ENCODE data around the gene OR8D2.
"Not testable (repeated sequence)": the region's sequence is repeated elsewhere in the genome, so short reads cannot be mapped to it uniquely, and the experiment has no call there.

The OR8D2 gene

DNA sequence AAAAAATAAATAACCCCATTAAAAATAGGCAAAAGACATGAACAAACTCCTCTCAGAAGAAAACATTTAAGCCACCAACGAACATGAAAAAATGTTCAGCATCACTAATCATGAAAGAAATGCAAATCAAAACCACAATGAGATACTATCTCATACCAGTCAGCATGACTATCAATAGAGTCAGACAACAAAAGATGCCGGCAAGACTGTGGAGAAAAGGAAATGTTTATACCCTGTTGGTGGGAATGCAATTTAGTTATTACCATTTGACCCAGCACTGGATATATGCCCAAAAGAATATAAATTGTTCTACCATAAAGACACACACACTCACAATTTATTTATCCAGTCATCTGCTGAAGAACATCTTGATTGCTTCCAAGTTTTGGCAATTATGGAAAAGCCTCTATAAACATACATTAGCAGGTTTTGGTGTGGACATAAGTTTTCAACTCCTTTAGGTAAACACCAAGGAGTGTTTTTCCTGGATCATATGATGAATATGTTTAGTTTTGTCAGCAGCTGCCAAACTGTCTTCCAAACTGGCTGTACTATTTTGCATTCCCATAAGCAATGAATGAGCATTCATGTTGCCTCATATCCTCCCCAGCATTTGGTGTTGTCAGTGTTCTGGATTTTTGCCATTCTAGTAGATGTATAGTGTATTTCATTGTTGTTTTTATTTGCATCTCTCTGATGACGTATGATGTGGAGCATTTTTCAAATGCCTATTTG is 34.2 kb downstream of the OR8D2 start:
- no peak for DNase-seq

DNA sequence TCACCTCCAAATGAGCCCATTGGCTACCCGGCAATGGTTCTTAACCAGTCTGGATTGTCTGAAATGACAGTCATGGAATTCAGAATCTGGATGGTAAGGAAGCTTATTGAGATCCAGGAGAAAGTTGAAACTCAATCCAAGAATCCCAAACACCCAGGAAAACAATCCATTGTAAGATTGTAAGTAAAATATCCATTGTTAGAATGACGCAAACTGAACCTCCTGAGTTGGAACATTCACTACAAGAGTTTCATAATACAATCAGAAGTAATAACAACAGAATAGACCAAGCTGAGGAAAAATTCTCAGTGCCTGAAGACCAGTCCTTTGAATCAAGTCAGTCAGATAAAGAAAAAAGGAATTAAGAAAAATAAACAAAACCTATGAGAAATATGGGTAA is 41.7 kb downstream of the OR8D2 start:
- DNase-seq, result no peak

DNA sequence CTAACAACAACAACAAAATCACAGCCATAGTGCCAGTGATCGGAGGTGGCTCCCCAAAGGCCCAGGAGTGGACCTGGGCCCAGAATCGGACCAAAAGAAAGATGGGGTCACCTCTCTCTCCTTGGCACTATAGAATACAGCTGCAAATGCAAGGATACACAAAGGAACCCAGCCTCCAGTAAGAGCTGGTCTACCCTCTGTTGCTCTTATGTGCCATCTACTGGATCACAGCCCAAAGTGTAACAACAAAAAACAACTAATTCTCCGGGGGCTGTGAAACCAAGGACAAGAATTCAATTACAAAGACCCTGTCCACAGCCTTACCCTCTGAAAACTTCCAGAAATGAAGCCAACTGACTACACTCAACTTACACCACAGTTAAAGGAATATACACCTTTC is 42.2 kb downstream of the OR8D2 start:
- DNase-seq, result peak; percentile 17

DNA sequence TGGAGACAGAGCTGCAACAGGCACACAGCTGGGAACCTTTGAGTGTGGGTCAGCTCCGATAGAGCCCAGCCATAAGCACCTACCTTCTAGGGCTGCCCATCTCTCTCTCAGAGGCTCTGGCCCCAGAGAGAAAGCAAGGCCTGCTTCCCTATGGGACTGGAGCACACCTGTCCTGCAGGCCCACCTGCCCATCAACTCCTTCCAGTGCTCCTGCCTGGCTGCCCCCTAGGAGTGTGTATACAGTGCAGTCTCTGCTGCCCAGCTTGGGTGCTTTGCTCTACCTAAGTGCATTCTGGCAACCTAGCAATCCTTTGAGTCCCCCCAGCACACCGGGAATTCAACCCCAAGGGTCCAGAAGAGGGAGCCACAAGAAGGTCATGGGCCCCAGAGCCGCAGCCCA is 42.8 kb downstream of the OR8D2 start:
- no peak for DNase-seq

DNA sequence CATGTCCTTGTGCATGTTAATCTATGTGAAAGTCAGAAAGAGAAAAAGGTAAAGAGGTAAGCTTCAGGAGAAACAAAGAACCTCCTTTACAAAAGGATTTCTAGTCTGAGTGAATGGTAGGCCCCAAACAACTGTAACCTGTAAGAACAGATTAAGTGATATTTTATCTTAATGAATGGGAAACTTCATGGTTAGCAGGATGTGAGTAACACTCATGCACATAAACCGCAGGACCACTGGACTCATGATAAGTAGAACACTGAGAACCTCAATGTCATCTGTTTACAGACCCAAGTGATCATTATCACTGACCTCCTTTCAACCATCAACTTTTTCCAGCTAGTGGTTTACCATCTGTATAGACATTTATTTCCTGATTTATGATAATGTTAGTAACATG is 43.9 kb downstream of the OR8D2 start:
- DNase-seq, result peak; percentile 21

DNA sequence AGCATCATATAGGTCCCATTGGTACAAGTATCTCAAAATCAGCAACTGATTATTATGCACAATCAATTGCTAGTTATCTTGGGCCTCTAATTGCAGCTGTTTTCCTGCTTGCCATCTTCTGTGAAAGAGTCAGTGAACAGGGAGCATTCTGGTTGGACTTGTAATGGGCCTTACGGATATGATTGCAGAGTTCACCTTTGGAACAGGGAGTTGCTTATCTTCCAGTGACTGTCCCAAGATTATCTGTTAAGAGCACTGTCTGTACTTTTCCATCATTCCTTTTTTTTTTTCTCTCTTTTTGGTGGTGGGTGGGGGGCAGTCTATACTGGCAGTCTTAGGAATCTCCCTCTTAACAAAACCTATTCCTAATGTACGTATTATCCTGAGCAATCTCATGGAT is 46.0 kb downstream of the OR8D2 start:
- DNase-seq, result no peak

DNA sequence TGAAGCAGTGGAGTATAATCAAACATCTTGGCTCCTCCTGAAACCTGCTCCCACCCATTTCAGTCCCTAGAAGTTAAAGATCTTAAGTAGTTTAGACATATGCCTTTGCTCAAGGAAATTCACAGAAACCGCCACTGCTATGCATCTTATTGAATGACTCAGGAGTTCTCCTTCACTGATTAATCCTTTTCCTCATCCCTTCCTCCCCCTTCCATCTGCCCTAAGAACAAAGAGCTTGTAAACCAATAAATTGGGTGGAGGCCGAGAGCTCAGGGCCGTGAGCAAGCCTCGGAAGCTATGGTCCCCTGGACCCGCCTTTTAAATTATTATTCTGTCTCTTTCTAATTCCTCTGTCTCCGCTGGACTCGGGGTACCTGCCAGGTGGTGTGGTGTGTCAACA is 49.1 kb downstream of the OR8D2 start:
- not testable (repeated sequence) for DNase-seq

Measured in inflammatory macrophage treated with lipopolysaccharide for 4 hours (primary cell).